Measurements from ENCODE around the gene GNG4.
A peak's percentile ranks its signal among the peaks of the same experiment; 100 is the strongest.

GNG4 gene

GRCh38 chr1:235507623-235508022, 142.0 kb downstream of the GNG4 start:
- Histone ChIP-seq H3K36me3 (ENCODE audit: insufficient read depth) (no peaks in the 10 kb centered on the region), H3K4me1 (ENCODE audit: low read depth, poor library complexity, severe bottlenecking) (peaks cover 9% of the 10 kb centered on the region), H2AFZ (ENCODE audit: low read depth) (no peak overlapping the region), H3K79me2 (ENCODE audit: insufficient read depth, low read depth) (peaks cover 10% of the 10 kb centered on the region), H3K27ac (no peak overlapping the region), H3K9ac (no peak overlapping the region), H4K20me1 (ENCODE audit: insufficient read depth) (no peaks in the 10 kb centered on the region), H3K4me2 (no peak overlapping the region), H3K4me3 (IDR thresholded peaks at IDR 0.05; ENCODE audit: insufficient read depth, low read depth, low read length) (no peak overlapping the region), H3K27me3 (ENCODE audit: insufficient read depth, low read depth) (no peaks in the 10 kb centered on the region)
- TF ChIP-seq, protein P1, sequence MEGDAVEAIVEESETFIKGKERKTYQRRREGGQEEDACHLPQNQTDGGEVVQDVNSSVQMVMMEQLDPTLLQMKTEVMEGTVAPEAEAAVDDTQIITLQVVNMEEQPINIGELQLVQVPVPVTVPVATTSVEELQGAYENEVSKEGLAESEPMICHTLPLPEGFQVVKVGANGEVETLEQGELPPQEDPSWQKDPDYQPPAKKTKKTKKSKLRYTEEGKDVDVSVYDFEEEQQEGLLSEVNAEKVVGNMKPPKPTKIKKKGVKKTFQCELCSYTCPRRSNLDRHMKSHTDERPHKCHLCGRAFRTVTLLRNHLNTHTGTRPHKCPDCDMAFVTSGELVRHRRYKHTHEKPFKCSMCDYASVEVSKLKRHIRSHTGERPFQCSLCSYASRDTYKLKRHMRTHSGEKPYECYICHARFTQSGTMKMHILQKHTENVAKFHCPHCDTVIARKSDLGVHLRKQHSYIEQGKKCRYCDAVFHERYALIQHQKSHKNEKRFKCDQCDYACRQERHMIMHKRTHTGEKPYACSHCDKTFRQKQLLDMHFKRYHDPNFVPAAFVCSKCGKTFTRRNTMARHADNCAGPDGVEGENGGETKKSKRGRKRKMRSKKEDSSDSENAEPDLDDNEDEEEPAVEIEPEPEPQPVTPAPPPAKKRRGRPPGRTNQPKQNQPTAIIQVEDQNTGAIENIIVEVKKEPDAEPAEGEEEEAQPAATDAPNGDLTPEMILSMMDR (conservative IDR thresholded peaks at IDR 0.05; ENCODE audit: low read depth, low read length), result no peak

DNA sequence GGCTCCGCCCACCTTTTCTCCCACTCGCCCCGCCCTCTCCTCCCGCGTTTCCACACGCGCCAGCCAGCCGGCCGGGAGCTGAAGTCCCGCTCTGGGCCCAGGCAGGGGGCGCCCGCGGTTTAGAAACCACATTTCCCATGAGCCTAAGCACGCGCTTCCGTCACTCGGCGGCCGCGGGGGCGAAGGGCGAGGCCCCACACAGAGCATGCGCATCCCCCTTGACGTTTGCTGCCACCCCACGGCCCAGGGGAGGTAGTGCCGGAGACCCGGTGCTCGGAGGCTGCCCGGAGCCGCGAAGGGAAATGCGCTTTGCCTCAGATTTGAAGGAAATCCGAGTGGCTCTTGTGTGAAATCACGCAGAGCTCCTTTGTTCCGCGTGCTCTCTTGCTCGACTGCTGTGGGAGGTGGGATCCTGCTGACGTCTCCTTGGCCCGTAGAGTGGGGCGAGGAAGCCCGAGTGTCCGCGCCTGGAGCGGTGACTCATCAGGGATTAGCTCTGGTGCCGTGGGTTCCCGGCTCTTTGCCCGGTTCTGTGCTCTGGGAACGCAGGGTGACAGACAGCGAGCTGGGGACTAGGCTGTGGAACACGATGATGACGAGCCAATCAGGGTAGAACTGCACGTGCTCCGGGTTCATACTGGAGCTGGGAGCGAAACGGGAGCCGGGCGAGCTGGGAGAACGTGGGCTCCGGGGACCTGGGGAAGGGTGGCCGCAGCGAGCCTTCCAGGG, 144.9 kb downstream of the GNG4 start:
- Histone ChIP-seq H3K36me3 (ENCODE audit: insufficient read depth) (no peaks in the 10 kb centered on the region), H3K4me1 (ENCODE audit: low read depth, poor library complexity, severe bottlenecking) (peaks cover 31% of the 10 kb centered on the region), H3K27ac (peak overlapping the region; percentile 100), H3K4me2 (peak overlapping the region; percentile 79), H3K27me3 (ENCODE audit: insufficient read depth, low read depth) (no peaks in the 10 kb centered on the region), H3K9ac (peak overlapping the region; percentile 100), H4K20me1 (ENCODE audit: insufficient read depth) (peaks cover 4% of the 10 kb centered on the region; the same call in 1 of the 2 replicates), H3K79me2 (ENCODE audit: insufficient read depth, low read depth) (peaks cover 39% of the 10 kb centered on the region), H3K4me3 (IDR thresholded peaks at IDR 0.05; ENCODE audit: insufficient read depth, low read depth, low read length) (peak overlapping the region; percentile 79), H2AFZ (ENCODE audit: low read depth) (peak overlapping the region; percentile 88)
- TF ChIP-seq, protein P1 (conservative IDR thresholded peaks at IDR 0.05; ENCODE audit: low read depth, low read length), result peak; percentile 93

- Histone ChIP-seq H3K27me3 (ENCODE audit: insufficient read depth, low read depth) (no peaks in the 10 kb centered on the region), H3K4me1 (ENCODE audit: low read depth, poor library complexity, severe bottlenecking) (peaks cover 31% of the 10 kb centered on the region), H3K36me3 (ENCODE audit: insufficient read depth) (no peaks in the 10 kb centered on the region), H3K79me2 (ENCODE audit: insufficient read depth, low read depth) (peaks cover 45% of the 10 kb centered on the region), H3K27ac (peak within 1 kb of the TSS; percentile 100), H3K9ac (peak within 1 kb of the TSS; percentile 100), H3K4me2 (peak within 1 kb of the TSS; percentile 79), H3K4me3 (IDR thresholded peaks at IDR 0.05; ENCODE audit: insufficient read depth, low read depth, low read length) (peak within 1 kb of the TSS; percentile 79), H4K20me1 (ENCODE audit: insufficient read depth) (peaks cover 5% of the 10 kb centered on the region; the same call in 1 of the 2 replicates), H2AFZ (ENCODE audit: low read depth) (peak within 1 kb of the TSS; percentile 88)
- TF ChIP-seq, protein P1 (conservative IDR thresholded peaks at IDR 0.05; ENCODE audit: low read depth, low read length), result no peak
Observed at GRCh38 chr1:235504122-235504493, 145.5 kb downstream of the GNG4 start, which contains the start of gene B3GALNT2. Gene B3GALNT2 (minus strand): TSS chr1:235504452. CDS start chr1:235504252, 200 bp downstream.

GRCh38 chr1:235503403-235504121, 146.0 kb downstream of the GNG4 start:
- Histone ChIP-seq H2AFZ (ENCODE audit: low read depth) (peak overlapping the region; percentile 62), H3K27ac (peak overlapping the region; percentile 100)

More at GRCh38 chr1:235503403-235504121, 146.0 kb downstream of the GNG4 start:
- TF ChIP-seq, protein P1 (conservative IDR thresholded peaks at IDR 0.05; ENCODE audit: low read depth, low read length), result no peak
- Histone ChIP-seq H4K20me1 (ENCODE audit: insufficient read depth) (peaks cover 5% of the 10 kb centered on the region; the same call in 1 of the 2 replicates), H3K9ac (peak overlapping the region; percentile 100), H3K4me3 (IDR thresholded peaks at IDR 0.05; ENCODE audit: insufficient read depth, low read depth, low read length) (peak overlapping the region; percentile 61), H3K4me2 (peak overlapping the region; percentile 63), H3K27me3 (ENCODE audit: insufficient read depth, low read depth) (no peaks in the 10 kb centered on the region), H3K36me3 (ENCODE audit: insufficient read depth) (no peaks in the 10 kb centered on the region), H3K79me2 (ENCODE audit: insufficient read depth, low read depth) (peaks cover 50% of the 10 kb centered on the region), H3K4me1 (ENCODE audit: low read depth, poor library complexity, severe bottlenecking) (peaks cover 31% of the 10 kb centered on the region)
